ENCODE results near the gene TECPR1. TPM values are rescaled to one million over a fixed set of nuclear protein-coding genes. Genes with fewer than 3 reads are reported as not detected.

Gene TECPR1
- total RNA-seq, 1 donor from 2014 or later = 82.6 TPM

DNA sequence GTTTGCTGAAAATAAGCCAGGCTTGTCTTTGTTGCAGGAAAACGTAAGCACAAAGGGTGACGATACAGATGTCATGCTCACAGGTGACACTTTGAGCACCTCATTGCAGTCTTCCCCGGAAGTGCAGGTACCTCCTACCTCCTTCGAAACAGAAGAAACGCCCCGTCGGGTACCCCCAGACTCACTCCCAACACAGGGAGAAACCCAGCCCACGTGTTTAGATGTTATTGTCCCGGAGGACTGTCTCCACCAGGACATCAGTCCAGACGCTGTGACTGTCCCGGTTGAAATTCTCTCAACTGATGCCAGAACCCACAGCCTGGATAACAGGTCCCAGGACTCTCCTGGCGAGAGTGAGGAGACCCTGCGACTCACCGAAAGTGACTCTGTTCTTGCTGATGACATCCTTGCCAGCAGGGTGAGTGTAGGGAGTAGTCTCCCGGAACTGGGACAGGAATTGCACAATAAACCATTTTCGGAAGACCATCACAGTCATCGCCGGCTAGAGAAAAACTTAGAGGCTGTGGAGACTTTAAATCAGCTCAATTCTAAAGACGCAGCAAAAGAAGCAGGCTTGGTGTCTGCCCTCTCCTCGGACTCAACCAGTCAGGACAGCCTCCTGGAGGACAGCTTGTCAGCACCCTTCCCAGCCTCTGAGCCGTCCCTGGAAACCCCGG lies 59.1 kb downstream of the TECPR1 start:
- no peak for DNase-seq (ENCODE audit: low read depth, low spot score)

DNA sequence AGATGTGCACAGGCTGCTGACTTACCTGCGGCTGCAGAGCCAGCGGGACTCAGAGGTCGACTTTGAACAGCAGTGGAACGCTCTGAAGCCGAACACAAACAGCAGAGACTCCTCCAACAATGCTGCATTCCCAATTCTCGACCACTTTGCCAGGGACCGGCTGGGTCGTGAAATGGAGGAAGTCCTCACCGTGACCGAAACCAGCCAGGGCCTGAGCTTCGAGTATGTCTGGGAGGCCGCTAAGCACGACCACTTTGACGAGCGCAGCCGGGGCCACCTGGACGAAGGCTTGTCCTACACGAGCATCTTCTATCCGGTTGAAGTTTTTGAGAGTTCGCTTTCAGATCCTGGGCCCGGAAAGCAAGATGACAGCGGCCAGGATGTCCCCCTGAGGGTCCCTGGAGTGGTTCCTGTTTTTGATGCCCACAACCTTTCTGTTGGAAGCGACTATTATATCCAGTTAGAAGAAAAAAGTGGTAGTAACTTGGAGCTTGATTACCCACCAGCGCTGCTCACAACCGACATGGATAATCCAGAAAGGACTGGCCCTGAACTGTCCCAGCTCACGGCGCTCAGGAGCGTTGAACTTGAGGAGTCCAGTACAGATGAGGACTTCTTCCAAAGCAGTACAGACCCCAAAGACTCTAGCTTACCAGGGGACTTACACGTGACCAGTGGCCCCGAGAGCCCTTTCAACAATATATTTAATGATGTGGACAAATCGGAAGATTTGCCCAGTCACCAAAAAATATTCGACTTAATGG lies 60.2 kb downstream of the TECPR1 start:
- DNase-seq (ENCODE audit: low read depth, low spot score) = no peak

DNA sequence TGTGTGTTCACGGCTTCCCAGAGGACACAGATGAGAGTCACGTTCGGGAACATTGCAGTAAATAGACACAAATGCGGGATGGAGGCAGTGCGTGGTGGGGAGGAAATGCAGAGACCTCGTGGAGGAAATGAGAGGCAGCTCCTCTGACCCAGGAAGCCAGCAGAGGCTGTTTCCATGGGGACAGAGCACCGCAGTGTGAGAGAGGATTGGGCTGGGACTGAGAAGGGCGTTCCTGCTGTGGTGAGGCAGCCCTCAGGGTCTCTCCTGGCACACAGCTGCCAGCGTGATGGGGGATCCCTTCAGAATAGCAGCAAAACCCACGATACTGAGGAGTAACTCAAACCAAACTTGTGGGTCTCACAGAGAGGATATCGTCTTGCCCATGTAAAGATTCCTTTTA lies 62.5 kb downstream of the TECPR1 start:
- no peak for DNase-seq (ENCODE audit: low read depth, low spot score)

DNA sequence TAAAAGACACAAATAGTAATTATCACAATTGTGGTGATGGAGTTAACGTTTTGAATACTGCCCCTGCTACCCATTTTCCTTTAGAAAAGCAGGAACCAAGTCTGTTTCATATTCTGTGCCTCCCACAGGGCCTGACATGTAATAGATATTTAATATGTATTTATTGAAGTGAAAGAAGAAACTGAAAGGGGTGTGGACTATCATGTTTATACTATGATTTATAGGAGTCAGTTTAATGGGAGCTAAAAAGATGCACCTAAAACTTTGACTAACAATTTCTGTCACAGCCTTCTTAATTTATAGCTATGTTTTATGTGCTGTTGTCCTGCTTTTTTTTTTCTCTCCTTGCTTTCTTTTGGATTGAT lies 64.9 kb downstream of the TECPR1 start:
- no peak for DNase-seq (ENCODE audit: low read depth, low spot score)

DNA sequence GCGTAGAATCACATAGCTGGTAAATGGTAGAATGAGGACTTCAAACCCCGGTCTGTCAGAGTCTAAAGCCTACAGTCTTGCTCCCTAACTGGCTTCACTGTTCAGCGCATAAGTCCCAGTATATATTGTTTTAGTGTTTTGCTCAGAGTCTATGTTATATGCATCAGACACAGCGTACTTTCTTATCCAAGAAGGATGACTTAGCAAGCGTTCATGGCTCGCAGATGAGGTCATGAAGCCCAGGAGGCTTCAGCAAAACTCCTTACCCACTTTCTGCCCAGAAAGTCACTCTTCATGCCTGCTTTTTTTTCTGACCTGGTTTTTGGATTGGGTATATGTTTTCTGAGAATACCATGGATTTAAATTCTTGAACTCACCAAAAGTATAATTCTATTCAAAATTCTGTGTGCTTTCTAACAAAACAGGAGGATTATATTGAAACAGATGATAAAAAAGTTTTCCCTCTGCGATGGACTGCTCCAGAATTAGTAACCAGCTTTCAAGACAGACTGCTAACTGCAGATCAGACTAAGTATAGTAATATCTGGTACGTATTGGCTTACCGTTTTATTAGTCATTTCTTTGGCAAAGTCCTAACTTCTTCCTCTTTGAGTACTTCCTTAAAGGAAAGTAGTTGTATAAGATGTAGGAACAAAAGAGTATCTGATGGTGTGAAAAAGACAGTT lies 65.4 kb downstream of the TECPR1 start:
- peak; percentile 35 for DNase-seq (ENCODE audit: low read depth, low spot score)

DNA sequence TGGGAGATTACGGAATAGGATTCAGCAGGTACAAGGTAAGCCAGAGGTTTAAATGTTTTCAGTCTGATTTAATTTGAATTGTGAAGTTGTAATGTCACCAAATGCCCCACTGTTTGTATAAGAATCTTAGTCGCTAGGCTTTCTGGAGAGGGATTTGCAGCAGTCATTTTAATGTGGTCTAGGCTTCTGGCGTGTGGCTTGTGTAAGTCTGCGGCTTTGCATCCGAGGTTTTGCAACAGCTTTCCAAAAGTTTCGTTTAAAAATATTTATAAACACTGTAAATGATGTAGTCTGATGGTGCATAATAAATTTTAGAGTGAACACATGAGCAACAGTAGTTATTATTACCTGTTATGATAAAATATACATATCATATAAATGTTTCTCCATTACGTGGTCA lies 66.9 kb downstream of the TECPR1 start:
- DNase-seq (ENCODE audit: low read depth, low spot score) = no peak

DNA sequence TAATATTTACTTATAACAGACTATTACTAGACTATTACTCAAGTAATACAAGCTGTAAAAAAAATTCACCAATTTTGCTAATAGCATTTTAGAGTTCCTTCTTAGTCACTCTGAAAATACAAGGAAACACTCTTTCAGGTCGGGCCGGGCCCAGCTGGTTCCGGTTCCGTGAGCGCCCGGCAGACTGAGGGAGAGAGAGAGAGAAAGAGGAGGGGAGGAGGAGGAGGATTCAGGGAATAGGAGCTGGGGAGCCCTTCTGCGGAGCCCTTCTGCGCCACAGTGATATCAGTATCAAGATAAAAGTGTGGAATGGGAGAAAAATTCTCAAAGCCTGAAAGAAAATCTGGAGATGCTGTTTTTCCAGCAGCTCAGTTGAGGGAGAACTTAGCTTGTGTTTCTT lies 71.3 kb downstream of the TECPR1 start:
- no peak for DNase-seq (ENCODE audit: low read depth, low spot score)

DNA sequence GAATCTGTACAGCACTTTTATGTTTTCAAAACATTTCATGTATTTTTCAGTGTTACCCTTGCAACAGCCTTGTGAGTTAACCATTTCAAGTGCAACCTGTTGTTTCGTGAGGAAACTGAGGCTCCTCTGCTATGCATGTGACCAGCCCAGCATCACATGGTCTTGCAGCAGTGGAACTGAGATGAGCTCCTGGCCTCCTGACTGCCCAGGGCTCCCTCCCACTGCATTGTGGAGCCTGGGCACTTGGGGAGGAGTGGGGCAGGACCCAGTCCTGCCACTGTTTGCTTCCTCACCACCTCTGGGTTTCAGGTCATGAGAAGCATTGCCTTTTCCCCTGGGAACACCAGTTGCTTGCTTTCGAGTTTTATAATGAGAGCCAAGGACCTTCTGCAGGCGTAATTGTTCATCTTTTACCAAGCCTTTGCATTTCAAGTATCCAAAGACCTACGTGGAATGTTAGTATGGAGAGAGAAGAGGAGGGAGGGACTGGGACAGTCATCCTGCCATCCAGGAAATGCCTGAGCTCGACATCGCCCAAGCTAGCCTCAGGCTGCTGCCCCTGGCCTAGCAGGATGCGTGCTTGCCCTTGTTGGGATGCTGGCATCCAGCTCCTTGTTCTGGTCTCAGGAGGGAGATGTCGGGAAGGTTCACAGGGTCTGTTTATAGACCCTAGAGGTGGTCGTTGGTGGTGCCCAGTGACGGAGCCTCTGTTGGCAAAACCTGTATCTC lies 73.1 kb downstream of the TECPR1 start:
- no peak for DNase-seq (ENCODE audit: low read depth, low spot score)

DNA sequence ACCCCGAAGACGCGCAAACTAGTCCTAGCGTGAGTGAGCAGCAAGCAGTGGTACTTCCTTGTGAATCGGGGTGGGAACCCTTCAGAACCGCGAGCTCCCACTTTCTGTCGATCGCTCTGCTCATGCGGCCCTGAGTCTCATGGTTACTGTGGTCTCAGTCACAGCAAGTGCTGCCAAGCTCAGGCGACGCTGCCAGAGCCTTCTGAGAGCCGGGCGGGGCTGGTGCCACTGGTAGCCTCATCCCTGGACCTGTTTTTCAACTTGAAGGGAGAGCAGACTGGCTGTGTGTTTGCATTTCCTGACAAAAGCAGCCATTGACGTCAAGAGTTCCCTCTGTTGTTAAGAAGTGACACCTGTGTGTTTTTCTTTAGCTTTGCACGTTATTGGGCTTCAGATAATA lies 73.7 kb downstream of the TECPR1 start:
- no peak for DNase-seq (ENCODE audit: low read depth, low spot score)

DNA sequence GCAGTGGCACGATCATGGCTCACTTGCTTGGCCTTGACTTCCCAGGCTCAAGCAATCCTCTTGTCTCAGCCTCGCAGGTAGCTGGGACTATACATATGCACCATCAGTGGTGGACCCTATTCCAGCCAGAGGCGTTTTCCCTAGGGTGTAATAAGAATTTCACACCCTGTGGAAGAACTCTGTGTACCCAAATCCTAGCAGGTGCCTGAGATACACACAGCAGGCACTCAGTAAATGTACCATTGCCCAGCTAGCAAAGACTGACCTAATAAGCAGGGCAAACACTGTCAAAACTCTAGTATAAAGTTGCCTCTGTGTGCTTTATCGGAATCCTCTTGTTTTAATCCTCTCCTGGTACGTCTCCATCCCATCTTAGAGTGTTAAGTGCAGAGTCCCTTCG lies 74.5 kb downstream of the TECPR1 start:
- no peak for DNase-seq (ENCODE audit: low read depth, low spot score)

DNA sequence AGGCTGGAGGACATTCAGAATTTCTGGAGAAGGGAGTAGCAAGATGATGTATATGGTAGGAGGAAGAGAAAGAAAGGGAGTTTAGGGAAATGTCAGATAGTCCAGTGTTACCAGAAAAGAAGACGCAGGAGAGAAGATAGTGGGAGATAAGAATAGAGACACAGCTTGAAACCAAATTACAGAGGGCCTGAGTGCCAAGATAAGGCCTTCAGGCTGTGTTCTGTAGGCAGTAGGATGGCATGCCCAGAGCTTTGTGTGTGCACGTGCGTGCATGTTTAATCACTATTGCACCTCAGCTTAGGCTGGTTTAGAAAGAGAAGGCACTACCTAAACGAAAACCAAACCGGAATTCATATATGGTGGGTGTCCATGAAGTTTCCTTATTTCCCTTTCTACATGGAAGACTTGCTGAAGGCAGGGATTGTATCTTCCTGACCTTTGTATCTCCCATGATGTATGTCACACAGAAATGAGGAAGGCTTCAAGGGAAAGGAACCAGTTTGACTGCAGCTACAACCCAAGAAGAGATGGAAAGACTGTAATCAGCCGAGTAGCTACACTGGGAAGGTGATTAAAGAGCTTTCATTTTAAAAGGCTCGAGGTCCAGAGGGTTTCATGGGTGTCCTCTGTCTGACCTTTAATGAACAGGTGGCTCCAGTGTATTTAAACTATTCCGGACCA lies 76.6 kb downstream of the TECPR1 start:
- no peak for DNase-seq (ENCODE audit: low read depth, low spot score)

DNA sequence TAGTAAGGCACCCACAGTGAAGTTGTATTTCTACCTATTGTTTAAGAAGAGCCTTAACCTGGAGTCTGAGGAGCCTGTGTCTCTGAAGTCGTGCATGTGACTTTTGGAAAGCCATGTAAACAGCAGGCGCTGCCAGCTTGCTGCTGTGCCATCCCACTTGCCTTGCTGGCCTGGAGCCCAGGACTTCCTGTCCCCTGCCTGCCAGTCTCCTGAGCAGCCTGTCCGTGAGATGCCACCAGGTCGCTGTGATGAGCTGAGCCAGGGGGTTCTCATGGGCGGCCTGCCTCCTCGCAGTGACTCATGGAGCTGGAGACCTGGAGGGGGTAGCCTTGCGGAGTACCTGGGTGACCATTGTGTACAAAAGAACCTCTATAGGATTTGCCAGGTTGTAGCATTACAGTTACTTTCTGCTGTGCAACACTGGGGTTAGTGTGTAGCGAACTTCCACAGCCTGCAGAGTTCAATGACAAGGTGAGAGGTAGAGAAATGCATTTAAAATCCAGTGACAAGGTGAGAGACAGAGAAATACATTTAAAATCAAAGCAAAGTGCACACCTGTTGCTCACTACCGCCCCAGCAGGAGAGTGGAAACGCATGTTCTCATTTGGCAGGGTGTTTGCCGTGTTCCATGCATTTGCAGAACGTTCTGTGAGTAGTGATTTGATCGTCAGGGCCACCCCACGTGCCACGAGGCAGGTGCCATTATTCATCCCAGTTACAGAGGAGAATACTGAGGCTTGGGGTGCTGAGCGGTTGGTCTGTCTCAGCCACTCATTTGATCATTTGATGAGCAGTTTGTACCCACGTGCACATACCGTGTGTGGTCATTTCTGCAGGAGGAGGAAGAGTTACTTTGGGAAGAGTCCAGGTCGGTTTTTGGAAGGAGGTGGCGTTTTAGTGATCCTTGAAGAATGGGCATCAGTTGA lies 77.4 kb downstream of the TECPR1 start:
- DNase-seq (ENCODE audit: low read depth, low spot score) = no peak

DNA sequence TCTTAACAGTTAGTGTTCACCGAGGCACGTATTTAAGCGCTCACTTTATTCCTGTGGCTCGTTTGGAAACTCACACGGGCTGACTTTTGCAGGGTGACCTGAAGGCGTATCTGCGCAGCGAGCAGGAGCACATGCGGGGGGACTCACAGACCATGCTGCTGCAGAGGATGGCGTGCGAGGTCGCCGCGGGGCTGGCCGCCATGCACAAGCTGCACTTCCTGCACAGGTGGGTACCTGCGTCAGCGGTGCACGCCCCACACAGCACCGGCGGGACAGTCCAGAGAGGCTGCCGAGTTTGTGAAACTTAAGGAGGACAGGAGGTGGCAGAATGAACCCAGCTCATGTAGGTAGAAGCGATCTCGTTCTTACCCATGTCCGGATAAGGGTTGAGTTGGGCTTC lies 80.6 kb downstream of the TECPR1 start:
- no peak for DNase-seq (ENCODE audit: low read depth, low spot score)

DNA sequence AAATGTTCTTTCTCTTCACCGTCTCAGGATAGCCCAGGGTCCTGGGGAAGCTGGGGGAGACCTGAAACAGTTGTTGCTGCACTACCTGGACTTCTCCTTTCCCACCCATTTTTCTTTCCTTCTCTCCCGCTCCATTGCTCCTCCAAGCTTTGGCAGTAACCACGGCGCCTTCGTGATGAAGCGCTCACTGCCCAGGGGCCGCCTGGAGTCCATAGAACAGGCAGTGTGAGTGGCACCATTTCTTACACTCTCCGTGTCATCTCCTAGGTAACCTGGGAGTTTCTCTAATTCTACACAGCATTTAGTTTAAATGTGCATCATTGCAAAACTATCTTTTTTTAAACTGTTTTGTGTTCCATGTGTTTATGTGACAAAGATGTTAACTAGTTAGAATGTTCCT lies 81.1 kb downstream of the TECPR1 start:
- DNase-seq (ENCODE audit: low read depth, low spot score) = no peak

DNA sequence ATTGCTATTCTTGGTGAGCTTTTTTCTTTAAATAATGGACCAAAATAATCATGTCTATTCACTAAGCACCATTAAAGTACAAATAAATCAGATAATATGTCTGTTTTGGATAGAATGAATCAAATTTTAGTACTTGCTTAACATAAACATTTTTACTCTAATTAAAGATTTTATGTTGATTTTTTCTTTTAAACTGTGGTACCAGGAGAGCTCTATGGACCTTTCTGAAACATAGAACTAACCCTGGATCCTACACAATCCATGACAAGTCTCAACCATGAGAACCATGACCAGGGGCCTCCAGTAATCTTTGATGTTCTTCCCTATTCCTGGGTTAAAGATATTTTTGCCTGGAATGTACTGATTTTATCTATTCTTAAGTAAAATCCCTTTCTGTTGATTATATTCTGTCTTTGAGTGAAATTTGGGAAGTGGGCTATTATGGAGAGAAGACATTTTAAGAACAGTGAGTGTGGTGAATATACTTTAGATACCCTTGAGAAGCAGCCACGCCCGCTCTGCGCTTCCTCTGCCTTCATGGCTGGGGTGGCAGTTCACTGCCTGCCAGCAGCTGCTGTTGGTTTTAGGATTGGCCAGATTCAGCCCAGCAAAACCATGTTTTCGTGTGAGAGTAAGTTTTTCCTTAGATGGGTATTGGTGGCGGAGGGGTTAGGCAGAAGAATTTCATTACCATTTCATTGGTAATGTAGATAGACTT lies 83.0 kb downstream of the TECPR1 start:
- DNase-seq (ENCODE audit: low read depth, low spot score) = no peak

DNA sequence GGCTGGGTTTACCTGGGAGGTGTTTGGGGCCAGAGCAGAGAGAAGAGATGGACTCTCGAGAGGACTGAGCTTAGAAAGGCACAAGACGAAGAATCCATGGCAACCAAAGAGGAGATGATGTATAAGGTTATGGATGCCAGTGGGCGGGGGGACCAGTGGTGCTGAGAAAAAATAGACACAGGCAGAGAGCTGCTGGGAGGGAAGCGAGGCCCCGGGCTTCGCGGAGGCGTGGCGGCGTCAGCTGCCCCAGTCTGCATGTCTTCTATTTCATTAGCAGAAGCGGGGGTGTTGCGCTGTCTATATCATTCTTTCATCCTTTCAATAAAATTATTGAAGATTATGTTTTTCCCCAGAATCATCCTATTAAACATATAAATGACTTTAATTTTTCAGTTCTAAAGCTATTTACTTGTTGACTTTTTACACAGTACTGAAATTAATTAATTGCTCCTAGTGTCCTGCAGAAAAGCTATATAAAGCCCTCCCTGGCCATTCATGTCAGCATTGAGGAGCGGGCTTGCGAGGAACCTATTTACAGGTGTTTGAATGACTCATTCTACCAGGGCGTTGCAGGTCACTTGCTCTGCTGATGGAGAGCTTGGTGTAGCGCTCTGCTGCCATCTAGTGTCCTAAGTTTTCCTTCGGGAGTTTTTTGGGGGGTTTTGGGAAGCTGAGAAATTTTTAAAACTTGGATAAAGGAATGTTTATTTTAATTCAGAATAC lies 83.7 kb downstream of the TECPR1 start:
- DNase-seq (ENCODE audit: low read depth, low spot score) = no peak

DNA sequence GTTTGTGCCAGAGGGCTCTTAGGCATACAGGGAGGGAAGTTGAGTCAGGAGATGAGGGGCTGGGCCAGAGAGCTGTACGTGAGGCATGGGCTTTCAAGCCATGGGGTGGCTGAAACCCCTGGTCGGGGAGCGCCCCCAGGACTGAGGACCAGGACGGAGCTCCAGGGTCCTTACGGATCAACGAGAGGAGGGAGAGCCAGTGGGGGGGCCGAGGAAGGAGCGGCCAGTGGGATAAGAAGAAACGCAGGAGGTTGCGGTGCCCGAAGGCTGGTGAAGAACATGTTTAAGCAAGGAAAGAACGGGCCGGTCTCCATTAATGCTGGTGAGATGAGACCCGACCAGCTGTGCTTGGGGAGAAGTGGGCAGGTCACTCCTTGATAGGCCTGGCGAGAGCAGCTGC lies 84.4 kb downstream of the TECPR1 start:
- DNase-seq (ENCODE audit: low read depth, low spot score) = no peak

DNA sequence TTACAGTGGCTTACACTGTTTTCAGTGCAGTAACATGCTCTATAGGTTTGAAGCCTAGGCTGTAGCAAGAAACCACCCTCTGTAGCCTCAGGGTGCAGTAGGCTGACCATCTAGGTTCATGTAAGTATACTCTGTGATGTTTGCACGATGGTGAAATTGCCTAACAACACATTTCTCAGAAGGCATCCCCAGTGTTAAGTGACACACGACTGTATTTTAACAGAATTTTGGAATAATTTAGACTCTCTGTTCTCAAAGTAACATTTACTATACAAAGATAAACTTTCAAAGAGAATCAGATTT lies 85.4 kb downstream of the TECPR1 start:
- DNase-seq (ENCODE audit: low read depth, low spot score) = no peak
